GM19351 (cell line): ENCODE data around the gene GLRA1.

ENCODE experiments used
- ATAC-seq: cut with Tn5 transposase; IDR thresholded peaks from one replicate; pipeline ENCODE4 v1.9.1; 2021; ENCODE audit warnings: mild to moderate bottlenecking, moderate library complexity; ENCODE audit not compliant: unreplicated experiment

Gene GLRA1

GRCh38 chr5:151779531-151780125, 145.0 kb downstream of the GLRA1 start:
- ATAC-seq: peak; percentile 41

- no peak for ATAC-seq
These were observed 149.5 kb downstream of the GLRA1 start for GRCh38 chr5:151775025-151775606.

- ATAC-seq: no peak
These were observed 150.7 kb downstream of the GLRA1 start for GRCh38 chr5:151773951-151774350.

GRCh38 chr5:151772846-151773561, 151.6 kb downstream of the GLRA1 start:
- no peak for ATAC-seq
